Measurements from ENCODE around the gene TBC1D16.
A peak's percentile ranks its signal among the peaks of the same experiment; 100 is the strongest.
"Not testable (repeated sequence)": the region's sequence is repeated elsewhere in the genome, so short reads cannot be mapped to it uniquely, and the experiment has no call there.

The TBC1D16 gene

GRCh38 chr17:79995696-79996095 lies 40.0 kb downstream of the TBC1D16 start:
- Histone ChIP-seq H3K9ac (no peak overlapping the region), H3K79me2 (ENCODE audit: insufficient read depth, low read depth) (no peaks in the 10 kb centered on the region), H3K4me2 (no peak overlapping the region), H3K4me3 (IDR thresholded peaks at IDR 0.05; ENCODE audit: insufficient read depth, low read depth, low read length) (no peak overlapping the region), H3K27me3 (ENCODE audit: insufficient read depth, low read depth) (no peaks in the 10 kb centered on the region), H3K36me3 (ENCODE audit: insufficient read depth) (no peaks in the 10 kb centered on the region), H2AFZ (ENCODE audit: low read depth) (no peak overlapping the region), H3K27ac (no peak overlapping the region), H4K20me1 (ENCODE audit: insufficient read depth) (no peaks in the 10 kb centered on the region), H3K4me1 (ENCODE audit: low read depth, poor library complexity, severe bottlenecking) (peaks cover 37% of the 10 kb centered on the region)
- no peak for TF ChIP-seq CTCF (conservative IDR thresholded peaks at IDR 0.05; ENCODE audit: low read depth, low read length)

GRCh38 chr17:79994602-79995001 lies 41.1 kb downstream of the TBC1D16 start:
- H3K79me2 ChIP-seq (ENCODE audit: insufficient read depth, low read depth), result no peaks in the 10 kb centered on the region
- H3K9ac ChIP-seq, result no peak overlapping the region
- H3K36me3 ChIP-seq (ENCODE audit: insufficient read depth), result no peaks in the 10 kb centered on the region
- H2AFZ ChIP-seq (ENCODE audit: low read depth), result no peak overlapping the region
- H3K4me2 ChIP-seq, result 0 out of 2 replicates have a peak overlapping the region, but pooled peaks have one; percentile 70
- no peaks in the 10 kb centered on the region for H4K20me1 ChIP-seq (ENCODE audit: insufficient read depth)
- no peak overlapping the region for H3K4me3 ChIP-seq (IDR thresholded peaks at IDR 0.05; ENCODE audit: insufficient read depth, low read depth, low read length)
- H3K27me3 ChIP-seq (ENCODE audit: insufficient read depth, low read depth), result no peaks in the 10 kb centered on the region
- peaks cover 37% of the 10 kb centered on the region for H3K4me1 ChIP-seq (ENCODE audit: low read depth, poor library complexity, severe bottlenecking)
- no peak for TF ChIP-seq CTCF (conservative IDR thresholded peaks at IDR 0.05; ENCODE audit: low read depth, low read length)
- peak overlapping the region; percentile 82; the same call in 1 of the 2 replicates for H3K27ac ChIP-seq

GRCh38 chr17:79994228-79994569 lies 41.5 kb downstream of the TBC1D16 start:
- Histone ChIP-seq H3K9ac (peak overlapping the region; percentile 61), H3K4me2 (peak overlapping the region; percentile 70), H2AFZ (ENCODE audit: low read depth) (peak overlapping the region; percentile 70), H3K27ac (peak overlapping the region; percentile 82), H3K4me1 (ENCODE audit: low read depth, poor library complexity, severe bottlenecking) (peaks cover 37% of the 10 kb centered on the region)
- H3K36me3 ChIP-seq (ENCODE audit: insufficient read depth); H4K20me1 ChIP-seq (ENCODE audit: insufficient read depth); H3K4me3 ChIP-seq (IDR thresholded peaks at IDR 0.05; ENCODE audit: insufficient read depth, low read depth, low read length); H3K79me2 ChIP-seq (ENCODE audit: insufficient read depth, low read depth); H3K27me3 ChIP-seq (ENCODE audit: insufficient read depth, low read depth): not testable (repeated sequence)

GRCh38 chr17:79993390-79994227 lies 42.1 kb downstream of the TBC1D16 start:
- peak overlapping the region; percentile 82 for H3K27ac ChIP-seq
- TF ChIP-seq CTCF (conservative IDR thresholded peaks at IDR 0.05; ENCODE audit: low read depth, low read length), result no peak
- H2AFZ ChIP-seq (ENCODE audit: low read depth), result peak overlapping the region; percentile 70
- H3K4me3 ChIP-seq (IDR thresholded peaks at IDR 0.05; ENCODE audit: insufficient read depth, low read depth, low read length), result peak overlapping the region; percentile 36
- H3K27me3 ChIP-seq (ENCODE audit: insufficient read depth, low read depth), result no peaks in the 10 kb centered on the region
- H4K20me1 ChIP-seq (ENCODE audit: insufficient read depth), result no peaks in the 10 kb centered on the region
- H3K4me1 ChIP-seq (ENCODE audit: low read depth, poor library complexity, severe bottlenecking), result peaks cover 37% of the 10 kb centered on the region
- H3K36me3 ChIP-seq (ENCODE audit: insufficient read depth), result no peaks in the 10 kb centered on the region
- H3K9ac ChIP-seq, result peak overlapping the region; percentile 61
- peak overlapping the region; percentile 70 for H3K4me2 ChIP-seq
- no peaks in the 10 kb centered on the region for H3K79me2 ChIP-seq (ENCODE audit: insufficient read depth, low read depth)

Measured in KMS-11 (cell line).